ENCODE data around the gene SEC11A.

DNA sequence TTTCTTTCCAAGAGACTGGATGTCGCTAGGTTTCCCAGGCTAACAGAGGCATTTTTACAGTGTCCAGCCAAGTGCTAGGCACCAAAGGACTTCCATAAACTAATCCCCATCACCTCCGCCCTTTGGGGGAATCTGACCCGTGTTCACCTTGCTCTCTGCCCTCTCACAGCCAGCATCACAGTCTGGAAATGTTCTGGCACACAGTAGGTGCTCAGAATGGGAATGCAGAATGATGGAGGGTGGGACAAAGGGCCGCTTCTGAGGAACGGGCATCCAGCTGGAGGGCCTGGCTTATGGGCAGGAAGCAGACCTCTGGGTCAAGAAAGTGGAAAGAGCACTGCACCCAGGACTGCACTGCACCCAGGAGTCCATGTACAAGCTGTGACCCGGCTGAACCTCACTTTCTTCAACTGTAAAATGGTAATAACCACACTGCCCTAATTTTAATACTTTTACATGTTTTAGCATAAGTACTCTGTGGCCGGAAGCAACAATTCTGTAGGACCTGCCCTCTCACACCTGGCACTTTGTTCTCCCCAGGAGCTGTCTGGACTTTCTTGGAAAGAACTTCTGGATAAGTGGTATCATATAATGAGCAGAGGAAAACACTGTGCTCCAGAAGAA lies 57.0 kb downstream of the SEC11A start:
- no peak for TF ChIP-seq POLR2A (IDR thresholded peaks at IDR 0.05; ENCODE audit: low read depth, low read length)
- no peak for TF ChIP-seq POLR2AphosphoS5 (IDR thresholded peaks at IDR 0.05; ENCODE audit: low read depth, low read length)
- TF ChIP-seq TAF1 (IDR thresholded peaks at IDR 0.05; ENCODE audit: low read depth, low read length), result no peak
- no peak for TF ChIP-seq SPI1 (IDR thresholded peaks at IDR 0.05; ENCODE audit: low read depth, low read length)
- TF ChIP-seq PAX5 (IDR thresholded peaks at IDR 0.05; ENCODE audit: insufficient read depth, low read length, severe bottlenecking), result no peak

Data from GM12891 (cell line).